GM18526 (cell line): ENCODE data around the gene JUND.

Source experiments
- POLR2A ChIP-seq: IDR thresholded peaks from 3 replicates; pipeline ENCODE4 v1.6.1; 2011; ENCODE audit not compliant: insufficient read length; ENCODE audit errors: extremely low read depth

Gene JUND

DNA sequence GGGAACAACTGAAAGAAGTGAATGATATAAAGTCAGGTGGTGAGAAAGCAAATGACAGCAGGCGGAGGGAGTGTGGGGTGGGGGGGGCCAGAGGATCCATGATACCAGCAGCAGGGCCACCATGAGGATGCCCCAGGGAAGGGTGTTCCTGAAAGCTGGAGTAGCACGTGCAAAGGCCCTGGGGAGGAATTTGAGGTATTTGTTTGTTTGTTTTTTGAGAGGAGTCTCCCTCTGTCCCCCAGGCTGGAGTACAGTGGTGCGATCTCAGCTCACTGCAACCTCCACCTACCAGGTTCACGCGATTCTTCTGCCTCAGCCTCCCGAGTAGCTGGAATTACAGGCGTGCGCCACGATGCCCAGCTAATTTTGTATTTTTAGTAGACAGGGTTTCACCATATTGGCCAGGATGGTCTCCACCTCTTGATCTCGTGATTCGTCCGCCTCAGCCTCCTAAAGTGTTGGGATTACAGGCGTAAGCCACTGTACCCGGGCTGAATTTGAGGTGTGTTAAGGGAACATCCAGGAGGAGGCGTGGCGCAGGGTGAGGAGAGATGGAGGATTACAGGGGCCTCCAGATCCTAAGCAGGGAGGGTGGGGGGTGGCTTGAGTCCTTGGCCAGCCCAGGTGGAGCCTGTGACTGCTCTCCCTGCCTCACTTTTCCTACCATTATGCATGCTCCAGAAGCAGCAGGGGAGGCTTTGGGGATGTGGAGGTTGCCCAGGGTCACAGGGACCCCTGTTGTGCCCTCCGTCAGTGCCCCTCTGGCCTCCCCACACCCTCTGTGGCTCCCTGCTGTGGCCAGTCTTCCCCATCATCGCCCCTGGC is 12.4 kb upstream of the JUND start:
- no peak for TF ChIP-seq POLR2A

DNA sequence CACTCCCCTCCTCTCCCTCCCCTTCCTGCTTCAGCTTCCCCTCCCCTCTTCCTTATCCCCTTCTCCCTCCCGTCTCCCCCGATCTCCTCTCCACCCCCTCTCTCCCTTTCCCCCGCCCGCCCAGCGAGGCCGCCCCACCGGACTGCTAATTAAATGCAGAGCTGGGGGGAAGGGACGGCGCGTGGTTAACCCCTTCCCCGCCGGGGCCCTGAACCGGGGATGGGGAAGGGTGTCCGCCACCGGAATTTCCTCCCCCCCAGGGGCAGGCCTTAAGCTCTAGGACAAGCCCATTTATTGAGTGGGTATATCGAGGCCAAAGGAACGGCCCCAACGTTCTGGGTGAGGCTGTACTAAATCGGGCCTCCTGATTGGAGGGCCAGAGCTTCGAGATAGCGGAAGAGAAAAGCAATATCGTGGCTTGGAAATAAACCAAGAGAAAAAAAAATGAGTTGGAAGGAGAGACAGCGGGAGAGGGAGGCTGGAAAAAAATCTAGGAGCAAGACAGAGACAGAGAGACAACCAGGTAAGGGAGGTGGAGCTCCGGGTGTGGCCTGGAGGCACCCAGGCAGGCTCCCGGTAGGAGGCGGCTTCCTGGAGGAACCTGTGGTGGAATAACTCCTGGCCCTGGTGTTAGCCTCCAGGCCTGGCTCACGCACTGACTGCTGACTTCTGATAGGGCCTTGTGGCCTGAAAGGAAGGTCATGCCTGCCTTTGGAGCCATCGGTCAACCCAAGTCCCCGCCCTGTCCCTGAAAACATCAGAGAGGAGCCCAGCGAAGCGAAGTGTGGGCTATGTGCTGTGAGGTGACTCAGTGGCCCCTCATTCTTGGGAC is 11.6 kb upstream of the JUND start:
- no peak for TF ChIP-seq POLR2A

DNA sequence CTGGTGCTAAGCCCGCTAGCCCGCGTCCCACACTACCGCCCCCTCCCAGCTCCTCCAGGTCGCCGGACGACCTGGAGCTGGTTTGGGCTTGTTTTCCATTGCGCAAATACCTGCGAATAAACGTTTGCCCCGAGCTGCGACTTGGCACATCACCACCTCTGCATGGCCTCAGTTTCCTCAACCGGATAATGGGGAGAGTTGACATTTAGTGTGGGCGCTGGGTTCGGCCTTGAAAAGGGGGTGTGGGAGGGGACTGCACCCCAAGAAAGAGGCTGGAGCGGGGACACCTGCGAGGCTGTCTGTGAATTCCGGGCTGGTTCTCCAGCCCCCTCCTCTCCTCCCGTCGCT is 11.0 kb upstream of the JUND start:
- TF ChIP-seq POLR2A, result no peak

DNA sequence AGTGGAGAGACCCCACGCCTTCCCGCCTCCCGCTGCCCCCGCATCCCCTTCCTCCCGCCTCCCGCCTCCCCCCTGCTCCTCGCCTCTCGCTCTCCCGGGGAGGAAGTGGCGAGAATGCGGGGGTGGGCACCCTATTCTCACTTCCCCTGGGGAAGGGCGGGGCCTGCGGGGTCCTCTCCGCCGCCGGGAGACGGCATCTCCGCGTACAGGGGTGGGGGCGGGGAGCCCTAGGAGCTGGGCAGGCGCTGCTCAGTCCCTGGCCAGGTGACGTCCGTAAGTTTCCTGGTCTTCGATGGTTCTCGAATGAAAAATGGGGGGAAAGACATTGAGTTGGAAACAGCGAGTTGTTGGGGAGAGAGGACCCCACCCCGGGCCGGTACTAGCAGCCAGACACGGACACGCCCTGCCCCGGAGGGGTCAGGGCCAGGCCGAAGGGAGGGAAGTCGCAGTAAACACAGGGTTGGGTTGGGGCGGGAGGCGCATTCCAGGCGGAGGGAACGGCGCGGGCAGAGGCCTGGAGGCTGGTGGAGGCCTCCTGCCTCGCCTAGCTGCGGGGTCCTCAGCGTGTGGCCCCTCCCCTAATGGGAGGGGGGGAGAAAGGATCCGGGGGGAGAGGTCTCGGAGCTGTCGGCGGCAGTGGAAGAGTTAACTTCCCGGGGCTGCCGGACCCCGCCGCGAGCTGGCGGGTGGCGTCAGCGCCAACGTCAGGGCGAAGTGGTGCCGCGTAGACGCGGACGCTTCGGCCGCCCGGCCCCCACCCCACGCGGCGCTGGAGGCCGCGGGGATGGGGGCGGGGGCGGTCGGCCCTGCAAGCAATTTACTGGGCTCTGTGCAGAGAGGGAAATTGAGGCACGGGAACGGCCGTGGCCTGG is 10.4 kb upstream of the JUND start:
- TF ChIP-seq POLR2A, result peak; percentile 53

DNA sequence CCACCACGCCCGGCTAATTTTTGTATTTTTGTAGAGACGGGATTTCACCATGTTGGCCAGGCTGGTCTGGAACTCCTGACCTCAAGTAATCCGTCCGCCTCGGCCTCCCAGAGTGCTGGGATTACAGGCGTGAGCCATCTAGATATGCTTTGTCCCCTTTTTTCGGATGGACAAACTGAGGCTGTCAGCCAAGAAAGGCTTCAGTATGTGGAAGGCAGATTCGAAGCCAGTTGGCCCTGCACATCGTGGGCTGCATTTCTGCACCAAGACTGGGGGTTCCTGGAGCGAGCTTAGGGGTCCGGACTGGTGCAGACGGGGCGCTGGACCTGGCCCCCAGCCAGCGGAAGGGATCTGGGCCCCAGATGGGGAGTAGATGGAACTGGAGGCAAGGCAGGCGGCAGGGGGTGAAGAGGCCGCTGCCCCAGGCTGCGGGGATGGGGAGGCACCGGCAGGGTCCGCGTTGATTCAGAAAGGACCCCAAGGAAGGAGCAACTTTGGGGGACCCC is 9.7 kb upstream of the JUND start:
- TF ChIP-seq POLR2A, result no peak

DNA sequence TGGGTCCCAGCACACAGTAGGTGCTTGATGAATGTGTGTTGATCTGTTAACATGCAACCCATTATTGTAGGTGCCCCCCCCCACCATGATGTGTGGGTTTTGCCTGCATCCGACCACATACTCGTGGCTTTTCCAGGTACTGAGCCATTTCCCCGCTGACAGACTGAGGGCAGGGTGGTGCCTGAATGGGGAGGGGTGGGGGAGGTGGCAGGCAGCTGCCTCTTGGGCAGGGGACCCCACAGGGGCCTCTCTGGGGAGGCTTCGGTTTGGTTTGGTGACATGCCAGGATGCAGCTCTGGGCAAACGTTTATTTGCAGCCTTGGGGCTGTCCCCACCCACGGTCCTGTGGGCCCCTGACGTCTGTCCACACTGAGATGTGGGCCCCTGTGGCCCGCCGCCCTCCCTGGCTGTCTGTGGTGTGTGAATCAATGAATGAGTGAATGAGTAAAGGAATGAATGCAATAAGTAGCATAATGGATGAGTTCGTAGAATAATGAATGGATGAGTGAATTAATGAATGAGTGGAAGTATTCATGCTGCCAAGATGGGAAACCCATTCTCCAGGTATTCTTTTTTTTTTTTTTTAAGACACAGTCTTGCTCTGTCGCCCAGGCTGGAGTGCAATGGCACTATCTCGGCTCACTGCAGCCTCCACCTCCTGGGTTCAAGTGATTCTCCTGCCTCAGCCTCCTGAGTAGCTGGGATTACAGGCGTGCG is 9.0 kb upstream of the JUND start:
- TF ChIP-seq POLR2A, result peak; percentile 27

DNA sequence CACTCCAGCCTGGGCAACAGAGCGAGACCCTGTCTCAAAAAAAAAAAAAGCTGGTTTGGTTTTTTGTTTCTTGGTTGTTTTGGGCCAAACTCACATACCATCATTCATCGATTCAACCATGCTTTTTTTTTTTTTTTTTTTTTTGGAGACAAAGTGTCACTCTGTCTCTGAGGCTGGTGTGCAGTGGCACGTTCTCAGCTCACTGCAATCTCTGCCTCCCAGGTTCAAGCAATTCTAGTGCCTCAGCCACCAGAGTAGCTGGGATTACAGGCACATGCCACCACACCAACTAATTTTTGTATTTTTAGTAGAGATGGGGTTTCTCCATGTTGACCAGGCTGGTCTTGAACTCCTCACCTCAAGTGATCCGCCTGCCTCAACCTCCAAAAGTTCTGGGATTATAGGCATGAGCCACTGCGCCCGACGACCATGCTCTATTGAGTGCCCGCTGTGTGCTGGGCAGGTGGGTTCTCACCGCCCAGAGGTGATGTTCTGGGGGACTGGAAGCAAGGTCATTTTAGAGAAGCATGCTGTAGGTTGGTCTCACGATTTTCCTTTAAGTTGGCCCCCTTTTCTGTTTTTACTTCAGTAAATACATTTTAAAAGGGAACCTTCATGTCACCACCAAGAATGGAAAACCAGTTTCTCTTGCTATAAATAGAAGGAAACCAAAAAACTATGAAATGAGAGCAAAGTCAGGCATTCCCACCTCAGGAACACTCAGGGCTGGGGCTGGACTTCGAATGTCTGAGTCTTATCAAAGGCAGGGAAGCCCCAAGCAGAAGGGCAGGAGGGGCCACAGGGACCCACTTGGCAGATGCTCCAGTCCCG is 8.3 kb upstream of the JUND start:
- TF ChIP-seq POLR2A, result no peak

DNA sequence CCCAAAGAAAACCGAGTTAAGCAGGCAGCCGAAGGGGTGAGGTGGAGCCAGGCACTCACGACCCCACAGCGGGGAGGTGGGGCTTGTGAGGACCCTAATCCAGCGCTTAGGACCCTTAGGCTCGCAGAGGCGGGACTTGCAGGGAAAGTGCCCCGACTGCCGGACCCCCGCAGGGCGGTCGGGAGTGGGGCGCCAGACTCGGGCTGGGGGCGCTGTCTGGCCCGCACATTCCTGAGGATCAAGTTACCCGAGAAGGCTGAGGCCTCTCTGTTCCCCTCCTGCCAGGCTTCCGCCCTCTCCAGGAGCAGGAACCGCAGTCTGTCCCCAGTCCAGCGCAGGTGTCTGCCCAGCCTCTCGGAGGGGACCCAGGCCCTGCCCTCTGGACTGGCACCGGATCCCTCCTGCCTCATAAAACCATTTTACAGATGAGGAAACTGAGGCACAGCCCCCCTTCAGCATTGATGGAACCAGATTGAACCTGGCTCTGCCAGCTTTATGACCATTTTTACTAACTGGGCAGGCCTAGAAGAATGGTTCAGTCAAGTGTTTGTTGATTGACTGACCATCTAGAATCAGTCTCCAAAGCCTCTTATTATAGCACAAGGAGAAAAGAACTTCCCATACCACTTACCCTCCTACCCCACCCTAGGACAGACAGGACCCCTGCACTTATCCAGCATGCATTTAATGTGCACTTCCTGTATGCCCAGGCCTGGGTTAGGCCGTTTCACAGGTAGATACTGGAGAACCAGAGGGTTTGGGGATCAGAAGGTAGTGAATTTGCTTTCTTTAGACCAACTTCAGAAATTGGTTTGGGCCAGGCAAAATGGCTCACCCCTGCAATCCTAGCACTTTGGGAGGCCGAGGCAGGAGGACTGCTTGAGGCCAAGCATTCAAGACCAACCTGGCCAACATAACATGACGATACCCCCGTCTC is 6.7 kb upstream of the JUND start:
- no peak for TF ChIP-seq POLR2A

DNA sequence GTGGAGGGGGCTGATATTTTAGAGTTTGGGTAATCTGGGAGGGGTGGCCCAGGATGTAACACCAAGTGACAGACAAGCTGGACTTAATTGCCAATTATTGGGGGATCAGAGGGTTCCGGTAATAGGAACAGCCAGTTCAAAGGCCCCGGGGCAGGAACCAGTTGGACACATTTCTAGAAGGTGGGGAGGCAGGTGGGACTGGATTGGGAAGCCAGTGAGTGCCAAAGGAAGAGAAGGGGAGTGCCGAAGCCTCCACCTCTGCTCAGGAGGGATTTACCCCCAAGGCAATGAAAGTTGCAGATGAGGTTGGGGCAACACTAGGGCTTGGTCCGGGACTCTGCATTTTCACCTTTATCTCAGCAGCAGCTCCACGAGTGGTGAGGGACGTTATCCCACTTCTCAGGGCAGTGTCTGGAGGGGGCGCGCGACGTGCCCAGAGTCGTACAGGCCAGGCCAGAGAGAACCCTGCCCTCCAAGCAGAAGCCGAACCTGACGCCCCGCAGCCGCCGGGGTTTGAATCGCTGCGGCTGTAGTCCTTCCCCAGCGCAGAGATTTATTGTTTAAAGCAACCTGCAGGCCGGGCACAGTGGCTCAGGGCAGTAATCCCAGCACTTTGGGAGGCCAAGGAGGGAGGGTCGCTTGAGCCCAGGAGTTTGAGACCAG is 5.7 kb upstream of the JUND start:
- no peak for TF ChIP-seq POLR2A

DNA sequence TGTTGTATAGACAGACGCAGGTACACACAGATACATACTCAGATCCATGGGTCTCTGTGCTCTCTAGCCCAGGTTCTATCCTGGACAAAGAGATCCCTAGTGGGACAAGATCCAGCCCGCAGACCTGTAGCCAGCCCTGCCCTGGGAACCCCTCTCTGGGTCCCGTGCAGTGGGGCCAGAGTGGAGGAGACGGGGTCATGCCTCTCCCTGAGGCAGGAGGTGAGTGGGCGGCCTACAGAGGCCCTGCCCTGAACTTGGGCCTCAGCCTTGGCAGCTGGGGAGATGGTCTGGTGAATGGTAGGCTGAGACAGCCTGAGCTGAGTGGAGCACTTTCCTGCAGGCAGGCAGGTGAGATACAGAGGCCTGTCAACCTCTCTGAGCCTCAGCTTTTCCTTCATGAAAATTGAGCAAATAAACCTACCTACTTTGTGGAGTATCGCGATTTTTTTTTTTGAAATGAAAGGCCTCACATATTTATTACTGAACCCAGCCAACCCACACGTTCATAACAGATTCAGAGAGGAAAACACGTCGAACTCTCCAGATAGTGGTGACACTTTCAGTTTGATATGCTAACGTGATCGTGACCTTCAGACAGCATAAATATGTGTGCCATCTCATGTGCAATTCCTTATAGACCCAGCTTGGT is 3.4 kb upstream of the JUND start:
- no peak for TF ChIP-seq POLR2A

DNA sequence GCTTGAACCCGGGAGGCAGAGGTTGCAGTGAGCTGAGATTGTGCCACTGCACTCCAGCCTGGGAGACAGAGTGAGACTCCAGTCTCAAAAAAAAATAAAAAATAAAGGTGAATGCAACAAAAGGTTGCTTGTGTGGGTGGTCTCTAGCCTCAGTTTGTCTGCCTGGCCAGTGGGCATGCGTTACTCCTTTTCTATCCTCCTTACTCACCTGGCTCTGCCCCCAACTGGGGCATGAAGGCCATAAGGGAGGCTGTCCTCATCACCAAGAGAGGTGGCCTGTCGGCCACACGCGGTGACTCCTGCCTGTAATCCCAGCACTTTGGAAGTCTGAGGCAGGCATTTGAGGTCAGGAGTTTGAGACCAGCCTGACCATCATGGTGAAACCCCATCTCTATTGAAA is 1.9 kb upstream of the JUND start:
- no peak for TF ChIP-seq POLR2A

DNA sequence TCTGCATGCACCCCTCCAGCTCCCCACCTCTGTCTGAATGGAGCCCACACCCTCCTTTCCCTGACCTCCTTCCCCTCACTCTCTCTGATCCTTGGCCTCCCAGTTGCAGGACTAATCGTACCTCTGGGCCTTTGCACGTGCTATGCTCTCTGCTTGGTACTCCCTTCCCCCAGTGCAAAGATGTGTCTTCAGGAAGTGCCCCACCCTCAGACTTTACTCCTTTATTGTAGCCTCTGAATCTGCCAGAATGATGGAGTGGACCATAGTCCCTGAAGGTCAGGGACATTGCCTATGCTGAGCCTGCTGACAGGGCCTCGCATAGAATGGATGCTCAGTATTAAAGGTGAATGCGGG is 1.3 kb upstream of the JUND start:
- TF ChIP-seq POLR2A, result no peak
